HepG2 (cell line): Measurements from ENCODE around the gene OGA. TPM values are rescaled to one million over a fixed set of nuclear protein-coding genes. Genes with fewer than 3 reads are reported as not detected.
"Not testable (repeated sequence)": the region's sequence is repeated elsewhere in the genome, so short reads cannot be mapped to it uniquely, and the experiment has no call there.

Experiments
- ATAC-seq: fragments of 200-7000 bp; cut with Tn5 transposase; 3 replicates; pipeline ENCODE4 v1.9.1; 2020; ENCODE audit warnings: mild to moderate bottlenecking, moderate library complexity
- BruUV-seq: library from RNA; stranded (reverse); fragments of 400-500 nt; replicated peaks from 2 replicates; lab custom pipeline; 2021; lab: Mats Ljungman, UMichigan
- CTCF ChIA-PET: fragments of 300-600 bp; formaldehyde crosslinking; extraction: SDS; loops from one replicate; lab custom pipeline; 2021; ENCODE audit warnings: low total read pairs, inconsistent platforms, low intra/inter-chr PET ratio; lab: Yijun Ruan, JAX
- POLR2A ChIA-PET: fragments of 350-600 bp; sonication (Branson Sonifier 250); formaldehyde crosslinking; loops from one replicate; lab custom pipeline; 2020; ENCODE audit warnings: antibody characterized with exemption, inconsistent platforms; lab: Yijun Ruan, JAX
- DNase-seq: peaks from one replicate; pipeline ENCODE4 v3.0.0-alpha.2; 2015; ENCODE audit warnings: low spot score
- FAIRE-seq: peaks from 3 replicates; lab custom pipeline; 2011; peaks lifted over from hg19 to GRCh38; lab: Jason Lieb, UNC
- H2AFZ ChIP-seq: one replicate; pipeline ENCODE4 v1.6.1; 2011; ENCODE audit warnings: low read length, inconsistent platforms
- H3K27ac ChIP-seq: fragments of 300-600 bp; 3 replicates; pipeline ENCODE4 v1.8.0; 2011; ENCODE audit warnings: mixed run types, mild to moderate bottlenecking, mixed read lengths, low read length, inconsistent platforms; ENCODE audit not compliant: insufficient read depth; ENCODE audit errors: extremely low read length
- H3K27me3 ChIP-seq, 2 experiments: fragments of 200-600 bp in 1 of 2; 2 replicates in 1 of 2; 3 replicates in 1 of 2; pipeline versions ENCODE4 v1.6.0 to v1.8.0; 2011; ENCODE audit warnings: low read length in 2 of 2, mild to moderate bottlenecking in 2 of 2, moderate library complexity in 2 of 2, inconsistent platforms in 1 of 2; ENCODE audit not compliant: insufficient read depth in 2 of 2, control insufficient read depth in 1 of 2
- H3K36me3 ChIP-seq, 2 experiments: fragments of 200-600 bp in 1 of 2; replicated peaks in 1 of 2; 2 replicates in 1 of 2; 3 replicates in 1 of 2; pipeline versions ENCODE4 v1.5.1 to v1.8.0; 2011; ENCODE audit warnings: low read length in 2 of 2, inconsistent platforms in 1 of 2; ENCODE audit not compliant: insufficient read depth in 2 of 2, control insufficient read depth in 1 of 2
- H3K4me1 ChIP-seq: 2 replicates; pipeline ENCODE4 v1.5.1; 2012; ENCODE audit warnings: low read length, inconsistent platforms; ENCODE audit not compliant: insufficient read depth
- H3K4me2 ChIP-seq: 2 replicates; pipeline ENCODE4 v1.6.0; 2011; ENCODE audit warnings: low read depth, low read length, inconsistent platforms
- H3K4me3 ChIP-seq, 3 experiments: fragments of 200-600 bp in 1 of 3; sonication (generic), shearing (Covaris generic) in 1 of 3; replicated peaks in 1 of 3; 2 replicates each; pipeline ENCODE4 v1.5.1; 2011 to 2016; ENCODE audit warnings: low read length in 3 of 3, inconsistent platforms in 2 of 3, low read depth in 2 of 3, mild to moderate bottlenecking in 2 of 3, control low read depth in 1 of 3, mixed read lengths in 1 of 3; ENCODE audit not compliant: insufficient read depth in 1 of 3
- H3K79me2 ChIP-seq: one replicate; pipeline ENCODE4 v1.6.1; 2011; ENCODE audit warnings: low read length, inconsistent platforms; ENCODE audit not compliant: insufficient read depth
- H3K9ac ChIP-seq: 2 replicates; pipeline ENCODE4 v1.6.0; 2011; ENCODE audit warnings: mild to moderate bottlenecking, low read depth, low read length, inconsistent platforms; ENCODE audit not compliant: insufficient read depth
- H3K9me3 ChIP-seq: 2 replicates; pipeline ENCODE4 v1.5.1; 2012; ENCODE audit warnings: mild to moderate bottlenecking, low read length
- H4K20me1 ChIP-seq: 2 replicates; pipeline ENCODE4 v1.6.0; 2011; ENCODE audit warnings: inconsistent platforms, mild to moderate bottlenecking, low read length, moderate library complexity; ENCODE audit not compliant: insufficient read depth
- ATF4 ChIP-seq, 2 experiments: fragments of 450-650 bp in 1 of 2; sonication (generic) in 1 of 2; formaldehyde crosslinking; IDR thresholded peaks; 2 replicates each; pipeline versions ENCODE4 v1.5.0 to v1.8.0; 2020 to 2022; ENCODE audit warnings: mild to moderate bottlenecking in 1 of 2, missing genetic modification reagents in 1 of 2
- WGBS: methylation state at CpG from one replicate; pipeline ENCODE4 v1.1.6; 2017; ENCODE audit warnings: low lambda C conversion rate; 5-methylcytosine and 5-hydroxymethylcytosine counted together
- in situ Hi-C: cut with HindIII; loops from 2 replicates; pipeline ENCODE4 v1.10.0; 2017; ENCODE audit warnings: low pct_unique_long_range_greater_than_20kb; ENCODE audit not compliant: extremely low pct_ligation_motif_present
- intact Hi-C: fragments of 100-400 bp; cut with micrococcal nuclease; formaldehyde crosslinking; loops from one replicate; pipeline ENCODE4 v1.10.0; 2022; ENCODE audit not compliant: unreplicated experiment
- polyA plus RNA-seq, 8 experiments: library from polyadenylated mRNA; depleted of rRNA in 3 of 8; stranded (reverse) in 7 of 8; unstranded in 1 of 8; fragments of >200 nt; fragmentation: Illumina TruSeq in 4 of 8; extraction: Trizol in 4 of 8; gene quantifications; 2 replicates each; pipeline versions ENCODE4 v1.2.1 to v1.2.3, GENCODE V29; 2011 to 2016; ENCODE audit warnings: low read depth in 4 of 8, missing spikeins in 1 of 8, mixed read lengths in 1 of 8; ENCODE audit not compliant: insufficient read depth in 1 of 8
- total RNA-seq, 5 experiments: library from RNA; depleted of rRNA; stranded (reverse); fragments of >200 nt; fragmentation: Illumina TruSeq; extraction: Trizol; gene quantifications; 2 replicates each; pipeline ENCODE4 v1.2.3, GENCODE V29; 2016; ENCODE audit warnings: low read depth in 1 of 5
- TF ChIP-seq, protein P1 (sequence below): sonication (generic); formaldehyde crosslinking; IDR thresholded peaks from 2 replicates; pipeline ENCODE4 v1.4.0; 2020; ENCODE audit warnings: mild to moderate bottlenecking, missing genetic modification reagents

The OGA gene
- total and polyA plus RNA-seq, 2 of the 13 experiments (the other 11 are each of a cell fraction or from before 2014, with no cell fraction given): 33.2 to 39.8 TPM

GRCh38 chr10:101789686-101790085, 28.6 kb downstream of the OGA start:
- ChIA-PET POLR2A (no interaction called here), CTCF (no interaction called here)
- intact Hi-C loops (no loop called here), in situ Hi-C loops (no loop called here)
- no peaks in the 10 kb centered on the region for H3K79me2 ChIP-seq
- no peak overlapping the region for H3K27ac ChIP-seq
- no peaks in the 10 kb centered on the region for H3K27me3 ChIP-seq
- no peaks in the 10 kb centered on the region for H4K20me1 ChIP-seq
- H3K9me3 ChIP-seq: no peaks in the 10 kb centered on the region
- 97% methylated on average over 7 of the region's 7 CpGs for WGBS
- DNase-seq (no peak), ATAC-seq (no peak), FAIRE-seq (no peak)
- H3K4me3 ChIP-seq: no peak overlapping the region
- H3K4me2 ChIP-seq: no peak overlapping the region
- peaks cover 17 to 50% of the 10 kb centered on the region in 2 experiments for H3K36me3 ChIP-seq
- H3K9ac ChIP-seq: no peak overlapping the region
- no peak overlapping the region for H2AFZ ChIP-seq
- TF ChIP-seq, protein P1, sequence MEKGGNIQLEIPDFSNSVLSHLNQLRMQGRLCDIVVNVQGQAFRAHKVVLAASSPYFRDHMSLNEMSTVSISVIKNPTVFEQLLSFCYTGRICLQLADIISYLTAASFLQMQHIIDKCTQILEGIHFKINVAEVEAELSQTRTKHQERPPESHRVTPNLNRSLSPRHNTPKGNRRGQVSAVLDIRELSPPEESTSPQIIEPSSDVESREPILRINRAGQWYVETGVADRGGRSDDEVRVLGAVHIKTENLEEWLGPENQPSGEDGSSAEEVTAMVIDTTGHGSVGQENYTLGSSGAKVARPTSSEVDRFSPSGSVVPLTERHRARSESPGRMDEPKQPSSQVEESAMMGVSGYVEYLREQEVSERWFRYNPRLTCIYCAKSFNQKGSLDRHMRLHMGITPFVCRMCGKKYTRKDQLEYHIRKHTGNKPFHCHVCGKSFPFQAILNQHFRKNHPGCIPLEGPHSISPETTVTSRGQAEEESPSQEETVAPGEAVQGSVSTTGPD (CRISPR knock-in tag): no peak
- peak in 1 of 2 experiments; percentile 79; a peak in 2 of 4 replicates for TF ChIP-seq ATF4 (CRISPR knock-in tag; IDR thresholded peaks at IDR 0.05)
- no TSS peak for BruUV-seq
- no peaks in the 10 kb centered on the region for H3K4me1 ChIP-seq

DNA sequence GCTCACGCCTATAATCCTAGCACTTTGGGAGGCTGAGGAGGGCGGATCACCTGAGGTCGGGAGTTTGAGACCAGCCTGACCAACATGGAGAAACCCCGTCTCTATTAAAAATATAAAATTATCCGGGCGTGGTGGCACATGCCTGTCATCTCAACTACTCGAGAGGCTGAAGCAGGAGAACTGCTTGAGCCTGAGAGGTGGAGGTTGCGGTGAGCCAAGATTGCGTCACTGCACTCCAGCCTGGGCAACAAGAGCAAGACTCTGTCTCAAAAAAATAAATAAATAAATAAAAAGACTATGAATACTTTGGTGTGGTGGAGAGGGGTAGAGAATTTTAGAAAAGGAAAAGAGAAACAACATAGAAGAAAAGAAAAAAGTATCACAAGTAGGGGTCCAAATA, 29.0 kb downstream of the OGA start:
- H3K4me3 ChIP-seq, H3K4me1 ChIP-seq, POLR2A ChIA-PET, H3K27me3 ChIP-seq, intact Hi-C loops, H3K4me2 ChIP-seq, H3K9ac ChIP-seq, DNase-seq, in situ Hi-C loops, FAIRE-seq, H3K9me3 ChIP-seq, H2AFZ ChIP-seq, H3K27ac ChIP-seq, H3K79me2 ChIP-seq, CTCF ChIA-PET, H4K20me1 ChIP-seq, BruUV-seq, ATAC-seq: not testable (repeated sequence)
- H3K36me3 ChIP-seq: peaks cover 15 to 46% of the 10 kb centered on the region in 2 experiments
- 98% methylated on average over 9 of the region's 9 CpGs for WGBS
